Epithelial cell of proximal tubule (primary cell): ENCODE measurements around the gene SCGB3A1. TPM values are rescaled to one million over a fixed set of nuclear protein-coding genes. Genes with fewer than 3 reads are reported as not detected.

Experiments used
- DNase-seq: peaks from one replicate; pipeline ENCODE4 v3.0.0-alpha.2; 2011; ENCODE audit warnings: low read depth
- H3K4me3 ChIP-seq: 2 replicates; pipeline ENCODE4 v1.5.1; 2011; ENCODE audit warnings: low read depth, mild to moderate bottlenecking, low read length
- CTCF ChIP-seq: conservative IDR thresholded peaks from 2 replicates; pipeline ENCODE4 v1.5.1; 2012; ENCODE audit warnings: low read depth, mild to moderate bottlenecking, low read length
- total RNA-seq: library from RNA; depleted of rRNA; stranded (reverse); fragments of >200 nt; gene quantifications from 2 replicates; pipeline ENCODE4 v1.2.3, GENCODE V29; 2015

The SCGB3A1 gene
- total RNA-seq, 1 donor from 2014 or later = not detected

- no peak for TF ChIP-seq CTCF
- no peak for DNase-seq
- H3K4me3 ChIP-seq = no peak overlapping the region
Observed at GRCh38 chr5:180589771-180590542, 1.3 kb downstream of the SCGB3A1 start.

- H3K4me3 ChIP-seq = no peak overlapping the region
- DNase-seq = no peak
- TF ChIP-seq CTCF = no peak
Observed at GRCh38 chr5:180586870-180587269, 4.4 kb downstream of the SCGB3A1 start.

- TF ChIP-seq CTCF = no peak
- DNase-seq = no peak
- H3K4me3 ChIP-seq = no peak overlapping the region
Observed at GRCh38 chr5:180586204-180586603, 5.1 kb downstream of the SCGB3A1 start.

GRCh38 chr5:180583738-180584137 lies 7.6 kb downstream of the SCGB3A1 start:
- H3K4me3 ChIP-seq = no peak overlapping the region
- DNase-seq = no peak
- TF ChIP-seq CTCF = no peak

GRCh38 chr5:180580681-180581080 lies 10.6 kb downstream of the SCGB3A1 start:
- no peak overlapping the region for H3K4me3 ChIP-seq
- no peak for DNase-seq

GRCh38 chr5:180575571-180575970 lies 15.7 kb downstream of the SCGB3A1 start:
- no peak overlapping the region for H3K4me3 ChIP-seq
- DNase-seq = no peak
- TF ChIP-seq CTCF = no peak

More at GRCh38 chr5:180580681-180581080, 10.6 kb downstream of the SCGB3A1 start:
- no peak for TF ChIP-seq CTCF

GRCh38 chr5:180568914-180569313 lies 22.4 kb downstream of the SCGB3A1 start:
- DNase-seq = no peak
- H3K4me3 ChIP-seq = no peak overlapping the region
- TF ChIP-seq CTCF = no peak
